WTC11 (cell line): ENCODE results near the gene NEU2. TPM values are rescaled to one million over a fixed set of nuclear protein-coding genes. Genes with fewer than 3 reads are reported as not detected.

Source experiments
- ATAC-seq: fragments of 200-7000 bp; cut with Tn5 transposase; 2 replicates; pipeline ENCODE4 v1.10.0; 2021; ENCODE audit warnings: mild to moderate bottlenecking, moderate library complexity
- CTCF ChIA-PET: fragments of 300-600 bp; sonication (Branson Sonifier 250); formaldehyde crosslinking; loops from one replicate; lab custom pipeline; 2021; ENCODE audit warnings: antibody characterized with exemption; lab: Charles Lee
- POLR2A ChIA-PET: fragments of 350-600 bp; sonication (Branson Sonifier 250); formaldehyde crosslinking; loops from one replicate; lab custom pipeline; 2021; ENCODE audit warnings: antibody characterized with exemption; lab: Charles Lee
- DNase-seq: peaks from one replicate; pipeline ENCODE4 v3.0.0; 2021; ENCODE audit warnings: low spot score
- H3K27ac Mint-ChIP-seq: 2 replicates; pipeline ENCODE4 v1.8.0; 2021; ENCODE audit warnings: mixed read lengths
- H3K27me3 Mint-ChIP-seq: 2 replicates; pipeline ENCODE4 v1.8.0; 2021; ENCODE audit warnings: low read depth, mild to moderate bottlenecking, moderate library complexity, mixed read lengths
- H3K36me3 Mint-ChIP-seq: 2 replicates; pipeline ENCODE4 v1.8.0; 2021; ENCODE audit warnings: mixed read lengths
- H3K4me1 Mint-ChIP-seq: 2 replicates; pipeline ENCODE4 v1.8.0; 2022; ENCODE audit warnings: mixed read lengths
- H3K4me3 Mint-ChIP-seq: 2 replicates; pipeline ENCODE4 v1.8.0; 2021; ENCODE audit warnings: mild to moderate bottlenecking, moderate library complexity, mixed read lengths
- H3K9me3 Mint-ChIP-seq: 2 replicates; pipeline ENCODE4 v1.8.0; 2021; ENCODE audit warnings: mixed read lengths
- AFF4 ChIP-seq: sonication (generic); formaldehyde crosslinking; IDR thresholded peaks from 2 replicates; pipeline ENCODE4 v1.8.1; 2023; ENCODE audit warnings: mild to moderate bottlenecking, missing genetic modification reagents, borderline replicate concordance
- ELF4 ChIP-seq: sonication (generic); formaldehyde crosslinking; IDR thresholded peaks from 2 replicates; pipeline ENCODE4 v1.8.1; 2022; ENCODE audit warnings: low read depth, mild to moderate bottlenecking, moderate library complexity, missing genetic modification reagents
- ERG ChIP-seq: fragments of 250-450 bp; sonication (Bioruptor Pico); IDR thresholded peaks from 2 replicates; pipeline ENCODE4 v1.8.0; 2021; ENCODE audit warnings: mild to moderate bottlenecking
- FOXJ3 ChIP-seq: sonication (generic); formaldehyde crosslinking; IDR thresholded peaks from 2 replicates; pipeline ENCODE4 v1.9.0; 2021; ENCODE audit warnings: missing genetic modification reagents, mild to moderate bottlenecking, borderline replicate concordance
- GRHL2 ChIP-seq: fragments of 250-450 bp; sonication (Bioruptor Pico); IDR thresholded peaks from 2 replicates; pipeline ENCODE4 v1.8.0; 2022; ENCODE audit warnings: mild to moderate bottlenecking, moderate library complexity; ENCODE audit not compliant: insufficient replicate concordance, severe bottlenecking
- MYBL2 ChIP-seq: sonication (generic); formaldehyde crosslinking; IDR thresholded peaks from 2 replicates; pipeline ENCODE4 v1.8.1; 2023; ENCODE audit warnings: mild to moderate bottlenecking, moderate library complexity, missing genetic modification reagents
- NFATC4 ChIP-seq: fragments of 250-450 bp; sonication (Bioruptor Pico); IDR thresholded peaks from 2 replicates; pipeline ENCODE4 v1.9.0; 2021; ENCODE audit warnings: mild to moderate bottlenecking
- NFE2L1 ChIP-seq: sonication (generic); formaldehyde crosslinking; IDR thresholded peaks from 2 replicates; pipeline ENCODE4 v1.8.1; 2023; ENCODE audit warnings: missing genetic modification reagents
- NR1H2 ChIP-seq: sonication (generic); formaldehyde crosslinking; IDR thresholded peaks from 2 replicates; pipeline ENCODE4 v1.9.0; 2021; ENCODE audit warnings: mild to moderate bottlenecking, moderate library complexity, missing genetic modification reagents
- PREB ChIP-seq: sonication (generic); formaldehyde crosslinking; IDR thresholded peaks from 2 replicates; pipeline ENCODE4 v1.8.1; 2022; ENCODE audit warnings: mild to moderate bottlenecking, missing genetic modification reagents, moderate library complexity, borderline replicate concordance
- PRRX2 ChIP-seq: fragments of 250-450 bp; sonication (Bioruptor Pico); IDR thresholded peaks from 2 replicates; pipeline ENCODE4 v1.8.0; 2021; ENCODE audit warnings: mild to moderate bottlenecking
- RELA ChIP-seq: sonication (generic); formaldehyde crosslinking; IDR thresholded peaks from 2 replicates; pipeline ENCODE4 v1.8.1; 2022; ENCODE audit warnings: missing genetic modification reagents, mild to moderate bottlenecking, borderline replicate concordance
- TCF7 ChIP-seq: sonication (generic); formaldehyde crosslinking; IDR thresholded peaks from 2 replicates; pipeline ENCODE4 v1.8.0; 2022; ENCODE audit warnings: mild to moderate bottlenecking, low read depth, missing genetic modification reagents, moderate library complexity
- TEAD4 ChIP-seq: sonication (generic); formaldehyde crosslinking; IDR thresholded peaks from 2 replicates; pipeline ENCODE4 v1.8.0; 2022; ENCODE audit warnings: mild to moderate bottlenecking, missing genetic modification reagents
- USF2 ChIP-seq: sonication (generic); formaldehyde crosslinking; IDR thresholded peaks from 2 replicates; pipeline ENCODE4 v1.8.1; 2023; ENCODE audit warnings: mild to moderate bottlenecking, missing genetic modification reagents, moderate library complexity
- ZBTB21 ChIP-seq: sonication (generic); formaldehyde crosslinking; IDR thresholded peaks from 2 replicates; pipeline ENCODE4 v1.8.1; 2023; ENCODE audit warnings: mild to moderate bottlenecking, missing genetic modification reagents, borderline replicate concordance
- ZNF263 ChIP-seq: sonication (generic); formaldehyde crosslinking; IDR thresholded peaks from 2 replicates; pipeline ENCODE4 v1.8.1; 2022; ENCODE audit warnings: low read depth, mild to moderate bottlenecking, moderate library complexity, missing genetic modification reagents
- ZNF317 ChIP-seq: sonication (generic); formaldehyde crosslinking; IDR thresholded peaks from 2 replicates; pipeline ENCODE4 v1.8.1; 2023; ENCODE audit warnings: low read depth, mild to moderate bottlenecking, moderate library complexity, missing genetic modification reagents, borderline replicate concordance
- ZNF423 ChIP-seq: fragments of 250-450 bp; sonication (Bioruptor Pico); IDR thresholded peaks from 2 replicates; pipeline ENCODE4 v2.1.2; 2022; ENCODE audit warnings: mild to moderate bottlenecking, moderate library complexity
- ZNF512 ChIP-seq: sonication (generic); formaldehyde crosslinking; IDR thresholded peaks from 2 replicates; pipeline ENCODE4 v1.8.1; 2022; ENCODE audit warnings: missing genetic modification reagents, borderline replicate concordance
- total RNA-seq: library from RNA; stranded (reverse); gene quantifications from 3 replicates; pipeline ENCODE4 v1.2.3, GENCODE V29; 2021
- TF ChIP-seq, protein P1 (sequence below): sonication (generic); formaldehyde crosslinking; IDR thresholded peaks from 2 replicates; pipeline ENCODE4 v1.8.0; 2022; ENCODE audit warnings: mild to moderate bottlenecking, missing genetic modification reagents

Gene NEU2
- total RNA-seq, 1 experiment from 2014 or later = not detected

DNA sequence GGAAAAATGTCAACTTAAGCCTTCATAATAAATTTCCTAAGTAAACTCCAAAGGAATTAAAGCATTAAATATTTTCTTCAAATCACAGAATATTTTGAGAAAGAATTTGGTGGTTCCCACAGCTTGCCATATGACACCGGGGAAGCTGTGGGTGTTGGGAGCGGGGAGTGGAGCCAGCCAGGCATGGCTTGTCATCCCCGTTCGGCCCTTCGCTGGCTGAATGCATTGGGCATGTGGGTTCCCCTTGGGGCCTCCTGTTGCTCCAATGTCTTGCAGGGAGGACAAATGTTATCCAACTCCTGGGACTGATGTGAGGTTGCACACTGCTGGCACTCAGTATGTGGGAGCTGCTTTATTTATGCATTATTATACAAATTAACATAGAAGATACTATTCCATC lies 38.0 kb upstream of the NEU2 start (continued):
- TF ChIP-seq, protein P1, sequence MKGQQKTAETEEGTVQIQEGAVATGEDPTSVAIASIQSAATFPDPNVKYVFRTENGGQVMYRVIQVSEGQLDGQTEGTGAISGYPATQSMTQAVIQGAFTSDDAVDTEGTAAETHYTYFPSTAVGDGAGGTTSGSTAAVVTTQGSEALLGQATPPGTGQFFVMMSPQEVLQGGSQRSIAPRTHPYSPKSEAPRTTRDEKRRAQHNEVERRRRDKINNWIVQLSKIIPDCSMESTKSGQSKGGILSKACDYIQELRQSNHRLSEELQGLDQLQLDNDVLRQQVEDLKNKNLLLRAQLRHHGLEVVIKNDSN (CRISPR knock-in tag) = no peak
- TF ChIP-seq GRHL2 (CRISPR knock-in tag) (no peak), RELA (CRISPR knock-in tag) (no peak), NFE2L1 (CRISPR knock-in tag) (no peak), FOXJ3 (CRISPR knock-in tag) (no peak), TEAD4 (CRISPR knock-in tag) (no peak), USF2 (CRISPR knock-in tag) (no peak), PRRX2 (no peak)

DNA sequence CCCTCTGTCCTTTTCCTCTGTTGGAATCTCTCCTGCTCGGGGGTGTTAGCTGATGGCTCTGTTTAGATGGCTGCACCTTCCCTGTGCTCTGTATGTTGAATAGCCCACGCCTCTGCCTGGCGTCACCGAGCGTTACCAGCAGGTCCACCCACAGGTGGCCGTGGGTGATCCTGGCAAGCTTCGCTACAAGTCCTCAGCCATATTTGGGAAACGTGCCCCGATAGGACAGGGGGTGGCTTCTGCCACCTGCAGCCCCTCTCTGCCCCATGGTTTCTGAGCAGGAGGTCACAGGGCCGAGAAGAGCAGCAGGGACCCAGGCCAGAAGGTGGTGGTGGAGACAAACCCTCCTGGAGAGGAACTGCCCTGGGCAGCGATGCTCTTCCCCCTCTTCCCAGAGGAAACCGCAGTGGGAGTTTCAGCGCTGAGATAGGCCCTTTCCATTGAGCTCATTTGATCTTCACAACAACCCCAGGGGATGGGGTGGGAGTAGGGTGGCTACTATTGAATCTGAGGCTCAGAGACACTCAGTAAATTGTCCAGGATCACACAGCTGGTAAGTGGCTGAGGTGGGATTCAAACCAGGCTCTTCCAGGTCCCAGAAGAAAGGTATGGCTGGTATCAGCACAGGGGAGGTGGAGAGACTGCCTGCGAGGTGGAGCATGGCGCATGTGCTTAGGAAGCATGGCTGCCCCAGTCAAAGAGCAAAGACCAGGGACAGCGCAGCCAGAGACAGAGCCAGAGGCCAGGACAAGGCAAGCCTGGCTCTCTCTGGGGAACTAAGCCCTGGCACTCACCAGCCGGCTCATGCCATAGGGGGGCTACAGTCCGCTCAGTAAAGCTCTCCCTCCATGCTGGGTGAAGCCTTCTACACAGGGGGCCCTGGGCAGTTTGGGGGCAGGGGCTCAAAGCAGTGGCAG lies 34.5 kb upstream of the NEU2 start:
- TF ChIP-seq GRHL2 (CRISPR knock-in tag) = no peak
- no peak for TF ChIP-seq ZNF263 (CRISPR knock-in tag)
- no peak for TF ChIP-seq ZNF423

DNA sequence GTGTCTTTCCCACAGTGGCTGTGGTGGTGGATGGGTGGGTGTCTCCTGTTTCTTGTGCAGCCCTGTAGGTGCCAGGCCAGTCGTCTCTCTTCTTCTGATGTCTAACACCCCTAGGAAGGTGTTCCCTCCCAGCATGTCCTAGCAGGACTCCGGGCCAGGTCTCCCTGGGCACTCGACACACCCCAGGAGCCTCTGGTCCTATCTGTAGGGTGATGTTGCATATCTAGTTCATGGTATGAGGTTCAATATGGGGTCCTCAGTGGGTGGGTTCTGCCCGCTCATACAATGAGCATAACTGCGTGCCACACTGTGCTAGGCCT lies 33.8 kb upstream of the NEU2 start:
- CTCF ChIA-PET = no interaction called here
- TF ChIP-seq ELF4 (no peak), ZBTB21 (CRISPR knock-in tag) (no peak), ZNF317 (no peak), ERG (CRISPR knock-in tag) (no peak), AFF4 (no peak), MYBL2 (no peak), ZNF512 (no peak), NFE2L1 (CRISPR knock-in tag) (no peak), PREB (CRISPR knock-in tag) (no peak), NR1H2 (no peak), TCF7 (no peak), NFATC4 (CRISPR knock-in tag) (no peak)
- TF ChIP-seq, protein P1 (CRISPR knock-in tag) = no peak

More for the DNA sequence above, 34.5 kb upstream of the NEU2 start:
- DNase-seq (no peak), ATAC-seq (no peak)
- ChIA-PET POLR2A (no interaction called here), CTCF (interaction anchor here (1.5 to 2.7 kb wide), 2 partner anchors 16 to 31 kb away, joined by 3 to 7 read pairs; no protein-coding TSS in a partner anchor)
- Mint-ChIP-seq H3K27me3 (peaks cover 2% of the 10 kb centered on the region; the same call in 1 of the 2 replicates), H3K4me3 (no peak overlapping the region), H3K36me3 (no peaks in the 10 kb centered on the region), H3K27ac (no peak overlapping the region), H3K9me3 (peaks cover 6% of the 10 kb centered on the region), H3K4me1 (no peaks in the 10 kb centered on the region)

More for the DNA sequence above, 33.8 kb upstream of the NEU2 start:
- no peak for DNase-seq
- Mint-ChIP-seq H3K36me3 (no peaks in the 10 kb centered on the region), H3K27me3 (peaks cover 2% of the 10 kb centered on the region; the same call in 1 of the 2 replicates), H3K27ac (no peak overlapping the region), H3K4me1 (no peaks in the 10 kb centered on the region), H3K9me3 (peaks cover 1% of the 10 kb centered on the region), H3K4me3 (no peak overlapping the region)
- POLR2A ChIA-PET = no interaction called here
- ATAC-seq = no peak
